NCI-H510A (cell line): ENCODE results near the gene CD52.
"Not testable (repeated sequence)": the region's sequence is repeated elsewhere in the genome, so short reads cannot be mapped to it uniquely, and the experiment has no call there.

Experiments used
- DNase-seq: peaks from one replicate; lab custom pipeline; 2025; lab: John Stamatoyannopoulos, UW

Gene CD52

GRCh38 chr1:26284597-26285347 is 33.0 kb upstream of the CD52 start:
- no peak for DNase-seq

- DNase-seq: no peak
Observed at GRCh38 chr1:26285366-26286063, 32.2 kb upstream of the CD52 start.

DNA sequence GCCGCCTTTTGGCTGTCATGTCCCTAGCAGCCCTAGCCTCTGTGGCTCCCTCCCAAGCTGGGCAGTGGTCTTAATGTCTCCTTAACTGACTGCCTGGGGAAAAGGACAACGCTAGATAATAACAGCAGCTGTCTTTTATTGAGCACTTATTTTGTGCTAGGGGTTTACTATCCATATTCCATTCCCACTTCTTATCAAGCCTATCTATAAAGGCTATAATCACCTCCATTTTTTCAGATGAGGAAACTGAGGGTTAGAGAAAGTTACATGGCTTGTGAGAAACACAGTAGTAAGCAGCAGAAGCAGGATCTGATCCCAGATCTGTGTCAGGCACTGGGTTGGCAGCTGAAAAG is 31.7 kb upstream of the CD52 start:
- DNase-seq: no peak

DNA sequence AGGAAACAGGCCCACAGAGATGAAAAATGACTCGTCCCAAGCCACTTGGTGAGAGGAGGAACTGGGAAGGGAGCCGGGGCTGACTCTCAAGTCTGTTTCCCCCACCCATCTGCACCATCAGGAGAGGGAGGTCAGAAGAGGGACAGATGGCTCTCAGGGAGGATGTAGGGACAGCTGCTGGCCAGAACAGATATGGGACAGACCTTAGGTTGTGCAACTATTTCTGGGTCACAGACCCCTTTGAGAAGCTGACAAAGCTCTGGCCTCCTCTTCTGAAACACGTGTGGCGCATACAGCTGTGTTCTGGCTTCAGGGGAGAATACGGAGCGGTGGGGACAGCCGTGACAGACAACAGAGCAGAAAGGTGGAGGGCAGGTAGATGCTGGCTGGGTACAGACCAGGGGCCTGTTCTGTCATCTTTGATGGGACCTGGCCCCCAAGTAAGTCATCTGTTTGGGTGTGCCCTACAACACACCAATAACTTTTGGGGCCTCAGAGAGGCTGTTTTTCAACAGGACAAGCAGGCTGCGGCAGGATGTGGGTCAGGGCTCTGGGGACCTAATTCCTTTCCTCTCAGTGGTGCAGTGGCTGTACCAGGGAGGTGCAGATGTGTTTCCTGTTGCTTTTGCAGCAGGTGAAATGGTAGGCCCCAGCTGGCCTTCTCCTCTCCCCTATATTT is 30.6 kb upstream of the CD52 start:
- DNase-seq: no peak

DNA sequence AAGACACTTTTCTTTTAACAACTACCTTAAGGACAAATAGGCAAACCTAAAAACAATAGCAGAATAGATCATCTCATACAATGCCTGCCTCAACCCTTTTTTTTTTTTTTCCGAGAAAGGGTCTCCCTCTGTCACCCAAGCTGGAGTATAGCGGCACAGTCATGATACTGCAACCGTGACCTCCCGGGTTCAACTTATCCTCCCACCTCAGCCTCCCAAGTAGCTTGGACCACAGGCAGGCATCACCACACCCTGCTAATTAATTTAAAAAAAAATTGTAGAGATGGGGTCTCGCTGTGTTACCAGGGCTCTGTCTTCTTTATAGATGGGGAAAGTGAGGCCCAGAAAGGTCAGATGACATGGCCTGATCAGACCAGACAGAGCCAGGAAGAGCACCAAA is 29.9 kb upstream of the CD52 start:
- DNase-seq: no peak

DNA sequence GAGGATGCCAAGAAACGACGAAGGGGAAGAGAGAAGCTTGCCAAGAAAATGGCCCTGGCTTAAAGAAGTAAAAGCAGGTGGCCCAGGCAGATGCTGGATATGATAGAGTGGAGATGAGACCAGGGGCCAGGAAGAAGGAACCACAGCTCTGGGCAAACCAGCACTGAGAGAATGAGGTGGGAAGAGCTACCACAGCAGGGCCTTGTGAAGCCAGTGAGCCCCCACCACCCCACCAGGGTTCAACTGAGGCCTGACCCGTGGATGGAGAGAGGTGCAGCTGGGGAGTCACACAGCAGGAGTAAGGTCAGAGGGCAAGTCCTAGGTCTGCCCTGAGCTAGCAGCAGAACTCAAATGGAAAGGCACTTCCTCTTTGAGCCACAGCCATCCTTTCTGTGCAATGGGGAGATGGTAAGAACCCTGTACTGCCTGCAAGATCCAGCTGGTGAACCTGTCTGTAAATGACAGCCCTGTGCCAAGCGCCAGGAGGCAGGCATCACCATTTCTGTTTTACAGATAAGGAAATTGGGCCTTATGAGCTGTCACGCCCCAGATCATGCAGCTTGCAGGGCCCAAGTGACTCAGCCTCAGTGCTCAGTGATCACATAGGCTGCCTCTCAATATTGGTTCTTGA is 29.3 kb upstream of the CD52 start:
- DNase-seq: no peak

DNA sequence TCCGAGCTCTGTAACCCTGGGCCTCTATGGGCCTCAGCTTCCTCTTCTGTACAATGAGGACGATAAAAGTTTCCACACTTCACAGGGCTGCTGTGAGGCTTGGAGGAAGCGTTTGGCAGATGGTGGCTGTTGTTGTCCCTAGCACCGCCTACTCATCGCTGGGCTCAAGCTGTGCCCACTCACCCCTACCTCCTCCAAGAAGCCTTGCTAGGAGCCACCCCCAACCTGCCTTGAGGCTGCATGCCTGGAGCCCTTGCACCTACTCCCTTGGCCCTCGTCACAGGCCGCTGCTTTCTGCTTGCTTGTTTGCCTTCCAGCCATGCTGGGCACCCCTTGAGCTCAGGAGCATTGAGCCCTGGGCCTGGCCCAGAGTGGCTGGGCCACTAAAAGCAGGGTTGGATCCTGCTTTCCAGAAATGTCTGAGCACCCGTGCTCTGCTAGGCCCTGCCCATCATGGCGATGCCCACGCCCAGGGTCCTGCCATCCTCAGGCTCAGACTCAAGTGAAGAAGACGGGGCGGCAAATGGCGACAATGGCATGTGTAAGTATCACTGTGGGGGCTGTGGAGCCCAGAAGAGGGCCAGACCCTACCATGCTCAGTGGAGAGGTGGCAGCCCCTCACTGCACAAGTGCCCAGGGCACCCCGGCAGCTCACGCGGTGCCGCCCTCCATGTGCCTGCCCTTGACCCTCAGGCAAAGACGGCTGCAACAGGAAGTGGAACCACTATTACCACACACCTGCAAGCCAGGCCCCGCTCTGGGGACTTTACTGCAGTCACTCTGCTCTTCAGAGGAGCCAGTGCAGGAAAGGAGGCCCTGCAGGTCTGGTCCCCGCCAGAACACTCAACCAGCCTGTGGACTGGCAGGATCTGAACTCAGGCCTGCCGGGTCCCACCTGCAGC is 28.3 kb upstream of the CD52 start:
- no peak for DNase-seq

GRCh38 chr1:26290122-26290881 is 27.5 kb upstream of the CD52 start:
- no peak for DNase-seq

DNA sequence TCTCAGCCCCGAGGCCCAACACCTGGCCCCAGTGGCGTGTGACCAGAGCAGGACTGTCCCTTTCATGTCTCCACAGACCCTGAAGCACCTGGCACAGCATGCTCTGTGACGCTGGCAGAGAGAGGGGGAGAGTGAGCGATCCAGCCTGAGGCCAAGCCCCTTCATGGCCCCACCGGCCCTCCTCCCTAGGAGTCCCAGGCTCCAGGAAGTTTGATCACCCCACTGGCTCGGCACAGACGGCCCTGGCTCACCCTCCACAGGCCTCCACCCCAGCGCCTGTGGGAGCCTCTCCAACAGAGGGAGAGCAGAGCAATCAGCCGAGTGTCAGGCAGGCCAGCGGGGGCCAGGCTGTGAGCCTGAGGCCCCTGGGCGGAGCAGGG is 26.9 kb upstream of the CD52 start:
- DNase-seq: no peak

- DNase-seq: no peak
Observed at GRCh38 chr1:26291433-26291832, 26.3 kb upstream of the CD52 start.

- no peak for DNase-seq
Observed at GRCh38 chr1:26291939-26292338, 25.8 kb upstream of the CD52 start.

GRCh38 chr1:26292735-26293134 is 25.0 kb upstream of the CD52 start:
- DNase-seq: not testable (repeated sequence)

DNA sequence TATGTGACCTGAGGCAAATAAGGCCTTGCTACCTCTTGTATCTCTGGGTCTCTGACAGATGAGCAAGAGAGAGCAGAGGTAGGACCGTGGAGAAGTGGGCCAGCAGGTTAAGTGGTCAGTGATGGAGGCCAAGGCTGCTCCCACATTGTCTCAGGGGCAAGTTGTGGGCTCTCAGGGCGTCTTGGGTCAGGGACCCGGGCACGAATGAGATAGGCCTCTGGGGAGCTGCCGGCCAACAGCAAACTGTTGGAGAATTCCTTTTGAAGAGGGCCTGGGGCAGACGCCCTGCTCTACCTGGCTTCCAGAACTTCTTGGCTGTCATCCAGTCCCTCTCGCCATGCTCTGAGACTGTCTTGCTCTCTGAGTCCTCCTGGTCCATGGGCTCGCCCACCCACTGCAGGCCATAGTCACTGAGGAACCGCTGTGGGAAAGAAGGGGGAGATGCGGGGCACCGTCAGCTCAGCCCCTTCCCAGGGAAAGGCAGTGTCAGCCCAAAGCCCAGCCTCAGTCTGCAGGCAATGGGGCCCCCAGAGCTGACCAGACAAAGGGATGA is 23.8 kb upstream of the CD52 start:
- DNase-seq: no peak

GRCh38 chr1:26295194-26296138 is 22.3 kb upstream of the CD52 start:
- no peak for DNase-seq

- DNase-seq: no peak
Observed at GRCh38 chr1:26296340-26297056, 21.3 kb upstream of the CD52 start.

- no peak for DNase-seq
Observed at GRCh38 chr1:26297057-26297790, 20.5 kb upstream of the CD52 start.

- no peak for DNase-seq
Observed at GRCh38 chr1:26297791-26298124, 20.0 kb upstream of the CD52 start.

GRCh38 chr1:26300578-26301275 is 17.0 kb upstream of the CD52 start:
- DNase-seq: no peak
